Urinary bladder (tissue), 4 donors: ENCODE data around the gene PPP1R12B. TPM values are rescaled to one million over a fixed set of nuclear protein-coding genes. Genes with fewer than 3 reads are reported as not detected.
A peak's percentile ranks its signal among the peaks of the same experiment; 100 is the strongest.
"Not testable (repeated sequence)": the region's sequence is repeated elsewhere in the genome, so short reads cannot be mapped to it uniquely, and the experiment has no call there.

Source experiments
- DNase-seq: peaks from one replicate; pipeline ENCODE4 v3.0.0-alpha.2; 2015; ENCODE audit errors: extremely low spot score
- H3K27ac ChIP-seq: one replicate; pipeline ENCODE4 v1.5.1; 2013; ENCODE audit warnings: low read depth, mild to moderate bottlenecking, moderate library complexity
- H3K36me3 ChIP-seq: one replicate; pipeline ENCODE4 v1.6.1; 2013; ENCODE audit warnings: mild to moderate bottlenecking, moderate library complexity; ENCODE audit not compliant: insufficient read depth
- H3K4me1 ChIP-seq: one replicate; pipeline ENCODE4 v1.6.1; 2013; ENCODE audit warnings: mild to moderate bottlenecking, moderate library complexity; ENCODE audit not compliant: insufficient read depth
- H3K4me3 ChIP-seq: one replicate; pipeline ENCODE4 v1.5.1; 2013; ENCODE audit warnings: low read depth, low read length
- WGBS: extraction: QIAGEN DNeasy Blood & Tissue Kit; methylation state at CpG from one replicate; pipeline ENCODE4 v1.1.7; 2013; 5-methylcytosine and 5-hydroxymethylcytosine counted together
- polyA plus RNA-seq: library from polyadenylated mRNA; stranded (reverse); fragments of 200-250 nt; gene quantifications from one replicate; pipeline ENCODE4 v1.2.3, GENCODE V29; 2013
- total RNA-seq: library from RNA; depleted of rRNA; stranded (reverse); fragments of >200 nt; gene quantifications from one replicate; pipeline ENCODE4 v1.2.3, GENCODE V29; 2014
- donor health status: healthy with polysubstance abuse.
- donor health status: healthy.

The PPP1R12B gene
- total and polyA plus RNA-seq, 2 donors = 293 to 352 TPM

GRCh38 chr1:202553078-202553477, 204.6 kb downstream of the PPP1R12B start:
- not testable (repeated sequence) for H3K27ac ChIP-seq, H3K36me3 ChIP-seq, H3K4me1 ChIP-seq, H3K4me3 ChIP-seq, DNase-seq
- WGBS = 51% methylated on average over 1 of the region's 1 CpG

- DNase-seq = no peak
- no peak overlapping the region for H3K27ac ChIP-seq
- no peak overlapping the region for H3K4me3 ChIP-seq
- H3K36me3 ChIP-seq = no peaks in the 10 kb centered on the region
- 18% methylated on average over 3 of the region's 3 CpGs for WGBS
- no peaks in the 10 kb centered on the region for H3K4me1 ChIP-seq
These were observed 205.1 kb downstream of the PPP1R12B start for GRCh38 chr1:202553560-202554038.

GRCh38 chr1:202554619-202555018, 206.1 kb downstream of the PPP1R12B start:
- H3K36me3 ChIP-seq, DNase-seq, H3K27ac ChIP-seq, H3K4me1 ChIP-seq, H3K4me3 ChIP-seq: not testable (repeated sequence)
- WGBS = 57% methylated on average over 4 of the region's 4 CpGs

- H3K27ac ChIP-seq, H3K36me3 ChIP-seq, H3K4me3 ChIP-seq, H3K4me1 ChIP-seq, DNase-seq: not testable (repeated sequence)
- 79% methylated on average over 4 of the region's 4 CpGs for WGBS
These were observed 207.5 kb downstream of the PPP1R12B start for GRCh38 chr1:202556037-202556436.

- H3K4me3 ChIP-seq, DNase-seq, H3K4me1 ChIP-seq, H3K36me3 ChIP-seq, H3K27ac ChIP-seq: not testable (repeated sequence)
- whole genome bisulfite sequencing = 53% methylated on average over 1 of the region's 1 CpG
These were observed 209.2 kb downstream of the PPP1R12B start for GRCh38 chr1:202557662-202558061.

GRCh38 chr1:202561240-202561639, 212.7 kb downstream of the PPP1R12B start:
- Histone ChIP-seq H3K4me3 (no peak overlapping the region), H3K4me1 (peaks cover 2% of the 10 kb centered on the region), H3K27ac (no peak overlapping the region), H3K36me3 (peaks cover 4% of the 10 kb centered on the region)
- DNase-seq = no peak
- whole genome bisulfite sequencing = 56% methylated on average over 1 of the region's 1 CpG

GRCh38 chr1:202561726-202562443, 213.4 kb downstream of the PPP1R12B start:
- WGBS = 57% methylated on average over 2 of the region's 2 CpGs
- H3K4me1 ChIP-seq = peaks cover 2% of the 10 kb centered on the region
- no peak overlapping the region for H3K4me3 ChIP-seq
- H3K36me3 ChIP-seq = peaks cover 4% of the 10 kb centered on the region
- H3K27ac ChIP-seq = no peak overlapping the region
- no peak for DNase-seq

- 48% methylated on average over 13 of the region's 13 CpGs for WGBS
These were observed 214.1 kb downstream of the PPP1R12B start for GRCh38 chr1:202562444-202563060.

GRCh38 chr1:202563818-202564217, 215.3 kb downstream of the PPP1R12B start:
- 70% methylated on average over 1 of the region's 1 CpG for WGBS
- peaks cover 2% of the 10 kb centered on the region for H3K4me1 ChIP-seq
- no peak overlapping the region for H3K27ac ChIP-seq
- peaks cover 4% of the 10 kb centered on the region for H3K36me3 ChIP-seq
- no peak overlapping the region for H3K4me3 ChIP-seq
- DNase-seq = no peak

More at GRCh38 chr1:202562444-202563060, 214.1 kb downstream of the PPP1R12B start:
- no peak for DNase-seq
- Histone ChIP-seq H3K4me1 (peaks cover 2% of the 10 kb centered on the region), H3K4me3 (no peak overlapping the region), H3K27ac (peak overlapping the region; percentile 16), H3K36me3 (peaks cover 4% of the 10 kb centered on the region)

GRCh38 chr1:202564958-202565495, 216.5 kb downstream of the PPP1R12B start:
- Histone ChIP-seq H3K36me3 (peaks cover 8% of the 10 kb centered on the region), H3K4me3 (no peak overlapping the region), H3K4me1 (peaks cover 2% of the 10 kb centered on the region), H3K27ac (peak overlapping the region; percentile 50)
- DNase-seq = no peak
- WGBS = 57% methylated on average over 2 of the region's 2 CpGs

GRCh38 chr1:202565890-202566602, 217.5 kb downstream of the PPP1R12B start:
- Histone ChIP-seq H3K4me3 (no peak overlapping the region), H3K4me1 (peaks cover 2% of the 10 kb centered on the region), H3K27ac (no peak overlapping the region), H3K36me3 (peaks cover 8% of the 10 kb centered on the region)
- no peak for DNase-seq
- WGBS = 55% methylated on average over 2 of the region's 2 CpGs

- H3K4me3 ChIP-seq = no peak overlapping the region
- no peak overlapping the region for H3K27ac ChIP-seq
- no peak for DNase-seq
- peaks cover 2% of the 10 kb centered on the region for H3K4me1 ChIP-seq
- peaks cover 8% of the 10 kb centered on the region for H3K36me3 ChIP-seq
- 50% methylated on average over 4 of the region's 4 CpGs for WGBS
These were observed 219.2 kb downstream of the PPP1R12B start for GRCh38 chr1:202567738-202568137.

GRCh38 chr1:202568410-202568809, 219.9 kb downstream of the PPP1R12B start:
- Histone ChIP-seq H3K36me3 (peaks cover 8% of the 10 kb centered on the region), H3K27ac (no peak overlapping the region), H3K4me3 (no peak overlapping the region), H3K4me1 (peaks cover 2% of the 10 kb centered on the region)
- WGBS = 26% methylated on average over 2 of the region's 2 CpGs
- no peak for DNase-seq
